Left lung (tissue), 10 donors: ENCODE results near the gene PNMA1. TPM values are rescaled to one million over a fixed set of nuclear protein-coding genes. Genes with fewer than 3 reads are reported as not detected.

Experiments used
- ATAC-seq: fragments of 200-7000 bp; cut with Tn5 transposase; one replicate; pipeline ENCODE4 v1.9.1; 2020; ENCODE audit warnings: moderate library complexity
- DNase-seq, 4 donors: peaks; one replicate each; pipeline ENCODE4 v3.0.0-alpha.2; 2013 to 2020
- H3K27ac ChIP-seq, 2 donors: fragments of 200-600 bp; sonication (generic) in 1 of 2; one replicate each; pipeline versions ENCODE4 v1.5.0 to v1.8.0; 2020 to 2021
- H3K27me3 ChIP-seq, 2 donors: fragments of 200-600 bp; sonication (generic) in 1 of 2; one replicate each; pipeline versions ENCODE4 v1.5.0 to v1.8.0; 2020 to 2021
- H3K36me3 ChIP-seq, 2 donors: fragments of 200-600 bp; sonication (generic) in 1 of 2; one replicate each; pipeline versions ENCODE4 v1.5.0 to v1.8.0; 2020 to 2021
- H3K4me1 ChIP-seq, 2 donors: fragments of 200-600 bp; one replicate each; pipeline ENCODE4 v1.8.0; 2021
- H3K4me3 ChIP-seq, 2 donors: fragments of 200-600 bp; sonication (generic) in 1 of 2; one replicate each; pipeline versions ENCODE4 v1.5.0 to v1.8.0; 2020 to 2021; ENCODE audit warnings: mild to moderate bottlenecking in 1 of 2
- H3K9me3 ChIP-seq, 2 donors: fragments of 200-600 bp; sonication (generic) in 1 of 2; one replicate each; pipeline versions ENCODE4 v1.5.0 to v1.8.0; 2020 to 2021
- intact Hi-C, 2 donors: fragments of 100-400 bp; cut with DNase I; formaldehyde crosslinking; loops; one replicate each; pipeline versions ENCODE4 v1.11.2 to v1.14.2; 2022
- polyA plus RNA-seq, 6 donors: library from polyadenylated mRNA; unstranded; fragments of 120-200 nt; gene quantifications; one replicate each; pipeline ENCODE4 v1.2.1, GENCODE V29; 2013; ENCODE audit not compliant: insufficient read length in 6 of 6
- total RNA-seq, 2 donors: library from RNA; stranded (reverse); fragmentation: NEBNext Ultra II Directional; extraction: Animal tissue kit (Norgen Biotek cat#: 25700); gene quantifications; one replicate each; pipeline ENCODE4 v1.2.1, GENCODE V29; 2021
- TF ChIP-seq, protein P1 (sequence below), 2 donors: fragments of 200-600 bp; sonication (generic) in 1 of 2; IDR thresholded peaks; one replicate each; pipeline versions ENCODE4 v1.5.0 to v1.8.0; 2021; ENCODE audit warnings: antibody characterized with exemption in 2 of 2
- donor health status: DM: no; HTN: yes; CAD: no.
- donor health status: DM: no; HTN: no; CAD: no.

Gene PNMA1
- total and polyA plus RNA-seq, 8 donors: 30.8 to 56.3 (median 46.2) TPM

DNA sequence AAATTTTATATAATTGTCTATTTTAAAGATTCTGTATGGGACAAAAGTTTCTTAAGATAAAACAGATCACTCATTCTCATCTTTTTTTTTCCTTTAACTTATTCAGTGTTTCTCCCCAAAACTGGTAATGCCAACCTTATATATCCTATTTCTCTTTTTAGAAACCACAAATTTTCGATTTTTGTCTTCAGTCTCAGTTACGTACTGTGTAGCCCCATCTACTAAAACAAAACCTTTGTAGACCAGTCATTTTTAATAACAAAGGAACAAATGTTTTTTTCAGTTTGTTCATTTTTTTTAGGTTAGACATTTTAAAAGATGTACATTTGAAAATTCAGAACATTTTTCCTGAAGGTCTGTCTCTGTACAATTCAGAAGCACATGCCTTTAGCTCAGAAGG is 18.2 kb downstream of the PNMA1 start:
- TF ChIP-seq, protein P1, sequence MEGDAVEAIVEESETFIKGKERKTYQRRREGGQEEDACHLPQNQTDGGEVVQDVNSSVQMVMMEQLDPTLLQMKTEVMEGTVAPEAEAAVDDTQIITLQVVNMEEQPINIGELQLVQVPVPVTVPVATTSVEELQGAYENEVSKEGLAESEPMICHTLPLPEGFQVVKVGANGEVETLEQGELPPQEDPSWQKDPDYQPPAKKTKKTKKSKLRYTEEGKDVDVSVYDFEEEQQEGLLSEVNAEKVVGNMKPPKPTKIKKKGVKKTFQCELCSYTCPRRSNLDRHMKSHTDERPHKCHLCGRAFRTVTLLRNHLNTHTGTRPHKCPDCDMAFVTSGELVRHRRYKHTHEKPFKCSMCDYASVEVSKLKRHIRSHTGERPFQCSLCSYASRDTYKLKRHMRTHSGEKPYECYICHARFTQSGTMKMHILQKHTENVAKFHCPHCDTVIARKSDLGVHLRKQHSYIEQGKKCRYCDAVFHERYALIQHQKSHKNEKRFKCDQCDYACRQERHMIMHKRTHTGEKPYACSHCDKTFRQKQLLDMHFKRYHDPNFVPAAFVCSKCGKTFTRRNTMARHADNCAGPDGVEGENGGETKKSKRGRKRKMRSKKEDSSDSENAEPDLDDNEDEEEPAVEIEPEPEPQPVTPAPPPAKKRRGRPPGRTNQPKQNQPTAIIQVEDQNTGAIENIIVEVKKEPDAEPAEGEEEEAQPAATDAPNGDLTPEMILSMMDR (IDR thresholded peaks at IDR 0.05): no peak
- Histone ChIP-seq H3K36me3 (peaks cover 0 to 23% of the 10 kb centered on the region in 2 donors), H3K9me3 (no peaks in the 10 kb centered on the region), H3K27ac (no peak overlapping the region), H3K27me3 (no peaks in the 10 kb centered on the region), H3K4me3 (no peak overlapping the region), H3K4me1 (no peaks in the 10 kb centered on the region)
- ATAC-seq (no peak), DNase-seq (no peak)
- intact Hi-C loops: no loop called here

DNA sequence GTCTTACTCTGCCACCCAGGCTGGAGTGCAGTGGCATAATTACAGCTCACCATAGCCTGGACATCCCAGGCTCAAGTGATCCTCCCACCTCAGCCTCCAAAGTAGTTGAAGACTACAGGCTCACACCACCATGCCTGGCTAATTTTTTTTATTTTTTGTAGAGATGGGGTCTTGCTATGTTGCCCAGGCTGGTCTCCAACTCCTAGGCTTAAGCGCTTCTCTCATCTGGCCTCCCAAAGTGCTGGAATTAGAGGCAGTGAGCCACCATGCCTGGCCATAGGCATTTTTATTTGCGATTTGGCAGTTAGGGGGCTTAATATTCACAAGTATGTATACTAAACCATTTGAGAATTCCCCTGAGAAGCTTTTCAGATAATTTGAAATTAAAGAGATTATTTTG is 19.1 kb downstream of the PNMA1 start:
- H3K27ac ChIP-seq: no peak overlapping the region
- no peak for ATAC-seq
- TF ChIP-seq, protein P1 (IDR thresholded peaks at IDR 0.05): no peak
- no peak for DNase-seq
- intact Hi-C loops: no loop called here
- no peaks in the 10 kb centered on the region for H3K4me1 ChIP-seq
- H3K9me3 ChIP-seq: no peaks in the 10 kb centered on the region
- no peaks in the 10 kb centered on the region for H3K27me3 ChIP-seq
- H3K36me3 ChIP-seq: peaks cover 0 to 26% of the 10 kb centered on the region in 2 donors
- no peak overlapping the region for H3K4me3 ChIP-seq

DNA sequence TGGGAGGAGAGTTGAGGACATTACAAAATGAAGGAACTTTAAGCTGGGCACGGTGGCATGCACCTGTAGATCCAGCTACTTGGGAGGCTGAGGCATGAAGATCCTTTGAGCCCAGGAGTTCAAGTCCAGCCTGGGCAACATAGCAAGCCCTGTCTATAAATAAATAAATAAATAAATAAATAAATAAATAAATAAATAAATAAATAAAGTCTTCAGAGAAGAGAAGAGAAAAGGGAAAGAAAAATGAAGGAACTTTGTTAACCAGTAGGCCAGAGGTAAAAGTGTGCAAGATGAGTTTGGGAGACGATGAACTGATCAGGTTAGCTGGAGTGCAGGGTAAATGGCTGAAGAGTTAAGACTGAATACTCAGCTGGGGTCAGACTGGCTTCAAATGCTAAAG is 20.1 kb downstream of the PNMA1 start:
- Histone ChIP-seq H3K4me3 (no peak overlapping the region), H3K27ac (no peak overlapping the region), H3K9me3 (no peaks in the 10 kb centered on the region), H3K4me1 (no peaks in the 10 kb centered on the region), H3K27me3 (no peaks in the 10 kb centered on the region), H3K36me3 (peaks cover 0 to 35% of the 10 kb centered on the region in 2 donors)
- DNase-seq: no peak
- intact Hi-C loops: no loop called here
- ATAC-seq: no peak
- TF ChIP-seq, protein P1 (IDR thresholded peaks at IDR 0.05): no peak

DNA sequence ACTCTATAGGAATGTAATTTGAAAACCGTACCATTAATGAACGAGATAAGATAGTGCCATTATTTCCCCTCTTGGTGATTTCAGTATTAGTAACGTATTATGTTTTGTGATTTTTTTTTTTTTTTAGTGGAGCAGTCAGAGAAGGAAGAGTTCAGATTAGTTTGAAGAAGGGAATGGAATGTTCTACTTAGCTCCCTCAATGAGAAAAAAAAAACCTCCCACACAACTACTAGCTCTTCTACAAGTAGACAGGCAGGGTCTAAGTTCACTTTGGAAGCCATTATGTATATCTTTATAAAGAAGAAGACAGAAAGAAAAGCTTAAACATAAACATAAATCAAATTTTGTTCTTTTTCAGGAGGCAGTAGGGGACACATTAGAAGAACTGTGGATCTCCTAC is 27.3 kb downstream of the PNMA1 start:
- no peaks in the 10 kb centered on the region for H3K4me1 ChIP-seq

DNA sequence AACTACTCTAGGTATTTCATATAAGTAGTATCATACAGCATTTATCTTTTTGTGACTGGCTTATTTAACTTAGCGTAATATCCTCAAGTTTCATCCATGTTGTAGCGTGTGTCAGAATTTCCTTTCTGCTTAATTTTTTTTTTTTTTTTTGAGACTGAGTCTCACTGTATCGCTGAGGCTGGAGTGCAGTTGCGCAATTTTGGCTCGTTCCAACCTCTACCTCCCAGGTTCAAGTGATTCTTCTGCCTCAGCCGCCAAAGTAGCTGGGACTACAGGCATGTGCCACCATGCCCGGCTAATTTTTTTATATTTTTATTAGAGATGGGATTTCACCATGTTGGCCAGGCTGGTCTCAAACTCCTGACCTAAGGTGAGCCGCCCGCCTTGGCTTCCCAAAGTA is 28.9 kb downstream of the PNMA1 start:
- DNase-seq (peak in 1 of 4 donors; percentile 52), ATAC-seq (peak; percentile 63)
- TF ChIP-seq, protein P1 (IDR thresholded peaks at IDR 0.05): no peak
- Histone ChIP-seq H3K27me3 (no peaks in the 10 kb centered on the region), H3K9me3 (no peaks in the 10 kb centered on the region), H3K27ac (no peak overlapping the region), H3K36me3 (peaks cover 0 to 11% of the 10 kb centered on the region in 2 donors), H3K4me3 (no peak overlapping the region), H3K4me1 (no peaks in the 10 kb centered on the region)
- intact Hi-C loops: no loop called here

More for the DNA sequence above, 27.3 kb downstream of the PNMA1 start:
- intact Hi-C loops: no loop called here
- Histone ChIP-seq H3K27me3 (no peaks in the 10 kb centered on the region), H3K27ac (no peak overlapping the region), H3K9me3 (no peaks in the 10 kb centered on the region), H3K4me3 (no peak overlapping the region), H3K36me3 (peaks cover 0 to 18% of the 10 kb centered on the region in 2 donors)
- TF ChIP-seq, protein P1 (IDR thresholded peaks at IDR 0.05): no peak
- DNase-seq (no peak), ATAC-seq (no peak)
